ENCODE data around the gene ASAH2. TPM values are rescaled to one million over a fixed set of nuclear protein-coding genes. Genes with fewer than 3 reads are reported as not detected.
"Not testable (repeated sequence)": the region's sequence is repeated elsewhere in the genome, so short reads cannot be mapped to it uniquely, and the experiment has no call there.

Gene ASAH2
- total RNA-seq, 1 donor from 2014 or later, result 1.8 TPM

GRCh38 chr10:50272531-50272930, 21.2 kb upstream of the ASAH2 start:
- ChIA-PET CTCF (interaction anchor here (0.7 kb wide), 1 partner anchor 12 kb away, joined by 3 read pairs; no protein-coding TSS in a partner anchor), POLR2A (interaction anchor here (0.6 kb wide), 1 partner anchor 678 kb away, joined by 5 read pairs; no protein-coding TSS in a partner anchor)
- no peak overlapping the region for H3K27ac Mint-ChIP-seq

DNA sequence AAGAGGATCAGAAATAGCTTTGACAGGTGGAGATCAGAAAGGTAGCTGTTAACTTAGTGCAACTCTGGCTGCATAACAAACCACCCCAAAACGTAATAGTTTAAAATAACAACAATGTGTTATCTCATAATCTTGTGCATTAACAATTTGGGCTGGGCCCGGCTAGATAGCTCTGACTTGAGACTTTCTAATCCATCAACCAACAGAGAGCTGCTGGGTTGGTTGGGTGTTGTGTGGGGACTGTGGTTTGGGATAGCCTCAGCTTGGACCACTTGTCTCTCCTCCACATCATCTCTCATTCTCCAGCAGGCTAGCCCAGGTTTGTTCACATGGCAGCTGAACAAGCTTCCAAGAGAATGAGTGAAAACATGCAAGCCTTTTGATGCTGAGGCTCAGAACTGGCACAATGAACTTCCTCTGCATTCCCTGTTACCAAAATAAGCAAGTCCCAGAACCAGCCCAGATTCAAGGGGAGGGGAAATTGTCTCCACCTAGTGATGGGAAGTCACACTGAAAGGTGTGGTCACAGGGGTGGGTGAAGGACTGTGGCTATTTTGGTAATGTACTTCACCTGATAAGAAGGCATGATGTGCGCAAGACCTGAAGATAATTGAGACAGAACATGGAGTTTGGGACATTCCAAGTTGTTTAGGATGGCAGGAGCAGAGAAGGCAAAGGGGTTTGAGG, 20.4 kb upstream of the ASAH2 start:
- no peak for DNase-seq
- no peak overlapping the region for H3K27ac Mint-ChIP-seq
- H3K9me3 Mint-ChIP-seq, result no peaks in the 10 kb centered on the region
- CTCF ChIA-PET, result no interaction called here
- intact Hi-C loops (cut with micrococcal nuclease), result no loop called here
- POLR2A ChIA-PET, result no interaction called here
- peaks cover 1% of the 10 kb centered on the region for H3K4me1 Mint-ChIP-seq
- peaks cover 4% of the 10 kb centered on the region for H3K27me3 Mint-ChIP-seq
- no peak for ATAC-seq (ENCODE audit: low read depth)
- no peak overlapping the region for H3K4me3 Mint-ChIP-seq
- TF ChIP-seq, protein P1, sequence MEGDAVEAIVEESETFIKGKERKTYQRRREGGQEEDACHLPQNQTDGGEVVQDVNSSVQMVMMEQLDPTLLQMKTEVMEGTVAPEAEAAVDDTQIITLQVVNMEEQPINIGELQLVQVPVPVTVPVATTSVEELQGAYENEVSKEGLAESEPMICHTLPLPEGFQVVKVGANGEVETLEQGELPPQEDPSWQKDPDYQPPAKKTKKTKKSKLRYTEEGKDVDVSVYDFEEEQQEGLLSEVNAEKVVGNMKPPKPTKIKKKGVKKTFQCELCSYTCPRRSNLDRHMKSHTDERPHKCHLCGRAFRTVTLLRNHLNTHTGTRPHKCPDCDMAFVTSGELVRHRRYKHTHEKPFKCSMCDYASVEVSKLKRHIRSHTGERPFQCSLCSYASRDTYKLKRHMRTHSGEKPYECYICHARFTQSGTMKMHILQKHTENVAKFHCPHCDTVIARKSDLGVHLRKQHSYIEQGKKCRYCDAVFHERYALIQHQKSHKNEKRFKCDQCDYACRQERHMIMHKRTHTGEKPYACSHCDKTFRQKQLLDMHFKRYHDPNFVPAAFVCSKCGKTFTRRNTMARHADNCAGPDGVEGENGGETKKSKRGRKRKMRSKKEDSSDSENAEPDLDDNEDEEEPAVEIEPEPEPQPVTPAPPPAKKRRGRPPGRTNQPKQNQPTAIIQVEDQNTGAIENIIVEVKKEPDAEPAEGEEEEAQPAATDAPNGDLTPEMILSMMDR (IDR thresholded peaks at IDR 0.05), result no peak
- H3K36me3 Mint-ChIP-seq (ENCODE audit: low read depth), result no peaks in the 10 kb centered on the region

More at GRCh38 chr10:50272531-50272930, 21.2 kb upstream of the ASAH2 start:
- DNase-seq, result no peak
- Mint-ChIP-seq H3K36me3 (ENCODE audit: low read depth) (no peaks in the 10 kb centered on the region), H3K4me1 (peaks cover 1% of the 10 kb centered on the region), H3K4me3 (no peak overlapping the region), H3K9me3 (no peaks in the 10 kb centered on the region), H3K27me3 (peaks cover 4% of the 10 kb centered on the region)
- intact Hi-C loops (cut with micrococcal nuclease), result no loop called here
- TF ChIP-seq, protein P1 (IDR thresholded peaks at IDR 0.05), result no peak
- ATAC-seq (ENCODE audit: low read depth), result no peak

DNA sequence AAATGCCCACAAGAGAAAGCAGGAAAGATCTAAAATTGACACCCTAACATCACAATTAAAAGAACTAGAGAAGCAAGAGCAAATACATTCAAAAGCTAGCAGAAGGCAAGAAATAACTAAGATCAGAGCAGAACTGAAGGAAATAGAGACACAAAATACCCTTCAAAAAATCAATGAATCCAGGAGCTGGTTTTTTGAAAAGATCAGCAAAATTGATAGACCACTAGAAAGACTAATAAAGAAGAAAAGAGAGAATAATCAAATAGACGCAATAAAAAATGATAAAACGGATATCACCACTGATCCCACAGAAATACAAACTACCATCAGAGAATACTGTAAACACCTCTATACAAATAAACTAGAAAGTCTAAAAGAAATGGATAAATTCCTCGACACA, 16.6 kb upstream of the ASAH2 start:
- not testable (repeated sequence) for DNase-seq; H3K36me3 Mint-ChIP-seq (ENCODE audit: low read depth)
- peaks cover 10% of the 10 kb centered on the region for H3K27me3 Mint-ChIP-seq

DNA sequence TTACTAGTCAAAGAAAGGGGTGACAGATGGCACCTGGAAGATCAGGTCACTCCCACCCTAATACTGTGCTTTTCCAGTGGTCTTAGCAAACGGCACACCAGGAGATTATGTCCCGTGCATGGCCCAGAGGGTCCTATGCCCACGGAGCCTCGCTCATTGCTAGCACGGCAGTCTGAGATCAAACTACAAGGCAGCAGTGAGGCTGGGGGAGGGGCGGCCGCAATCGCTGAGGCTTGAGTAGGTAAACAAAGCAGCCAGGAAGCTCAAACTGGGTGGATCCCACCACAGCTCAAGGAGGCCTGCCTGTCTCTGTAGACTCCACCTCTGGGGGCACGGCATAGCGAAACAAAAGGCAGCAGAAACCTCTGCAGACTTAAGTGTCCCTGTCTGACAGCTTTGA, 11.3 kb upstream of the ASAH2 start:
- H3K27ac Mint-ChIP-seq, CTCF ChIA-PET: not testable (repeated sequence)
- intact Hi-C loops (cut with micrococcal nuclease), result loop anchor here (5.0 kb wide), 1 partner anchor 155 kb away; no protein-coding TSS in a partner anchor

More for the DNA sequence above, 16.6 kb upstream of the ASAH2 start:
- H3K4me3 Mint-ChIP-seq; POLR2A ChIA-PET; CTCF ChIA-PET; H3K27ac Mint-ChIP-seq; ATAC-seq (ENCODE audit: low read depth); H3K9me3 Mint-ChIP-seq; H3K4me1 Mint-ChIP-seq; intact Hi-C loops (cut with micrococcal nuclease): not testable (repeated sequence)

GRCh38 chr10:50260791-50261281, 9.5 kb upstream of the ASAH2 start:
- Mint-ChIP-seq H3K4me1 (peaks cover 36% of the 10 kb centered on the region), H3K27ac (peak overlapping the region; percentile 60), H3K9me3 (no peaks in the 10 kb centered on the region), H3K4me3 (peak overlapping the region; percentile 57), H3K36me3 (ENCODE audit: low read depth) (no peaks in the 10 kb centered on the region), H3K27me3 (peaks cover 12% of the 10 kb centered on the region)
- DNase-seq (no peak), ATAC-seq (ENCODE audit: low read depth) (peak; percentile 97)
- intact Hi-C loops (cut with micrococcal nuclease), result loop anchor here (1.0 to 5.0 kb wide), 4 partner anchors 14 to 364 kb away; no protein-coding TSS in a partner anchor
- TF ChIP-seq, protein P1 (IDR thresholded peaks at IDR 0.05), result no peak
- POLR2A ChIA-PET, result interaction anchor here (1.1 kb wide), 1 partner anchor 362 kb away, joined by 3 read pairs; no protein-coding TSS in a partner anchor
- CTCF ChIA-PET, result interaction anchor here (1.3 to 2.2 kb wide), 2 partner anchors 12 to 15 kb away, joined by 3 to 9 read pairs; no protein-coding TSS in a partner anchor

More for the DNA sequence above, 11.3 kb upstream of the ASAH2 start:
- H3K9me3 Mint-ChIP-seq; ATAC-seq (ENCODE audit: low read depth); POLR2A ChIA-PET; DNase-seq; H3K36me3 Mint-ChIP-seq (ENCODE audit: low read depth): not testable (repeated sequence)
- Mint-ChIP-seq H3K4me3 (peak overlapping the region; percentile 47), H3K27me3 (peaks cover 12% of the 10 kb centered on the region), H3K4me1 (peaks cover 36% of the 10 kb centered on the region)

GRCh38 chr10:50254479-50254878, 3.2 kb upstream of the ASAH2 start:
- DNase-seq (no peak), ATAC-seq (ENCODE audit: low read depth) (no peak)
- POLR2A ChIA-PET, result no interaction called here
- no peak overlapping the region for H3K4me3 Mint-ChIP-seq
- CTCF ChIA-PET, result no interaction called here
- intact Hi-C loops (cut with micrococcal nuclease), result no loop called here
- peaks cover 22% of the 10 kb centered on the region for H3K27me3 Mint-ChIP-seq
- H3K4me1 Mint-ChIP-seq, result no peaks in the 10 kb centered on the region
- TF ChIP-seq, protein P1 (IDR thresholded peaks at IDR 0.05), result no peak
- no peaks in the 10 kb centered on the region for H3K36me3 Mint-ChIP-seq (ENCODE audit: low read depth)
- H3K27ac Mint-ChIP-seq, result no peak overlapping the region
- no peaks in the 10 kb centered on the region for H3K9me3 Mint-ChIP-seq

Data from activated B cell treated with CpG ODN at 0.5 μM for 24 hours (primary cell).